CD4-positive, alpha-beta T cell (primary cell): ENCODE results near the gene THSD7B. TPM values are rescaled to one million over a fixed set of nuclear protein-coding genes. Genes with fewer than 3 reads are reported as not detected.

Experiments
- ATAC-seq: fragments of 200-7000 bp; cut with Tn5 transposase; one replicate; pipeline ENCODE4 v1.10.0; 2022; ENCODE audit warnings: mild to moderate bottlenecking; ENCODE audit not compliant: poor library complexity
- CTCF ChIA-PET: fragments of 350-600 bp; sonication (Branson Sonifier 250); formaldehyde crosslinking; loops from one replicate; lab custom pipeline; 2021; ENCODE audit warnings: antibody characterized with exemption, inconsistent platforms; lab: Charles Lee
- POLR2A ChIA-PET: fragments of 350-600 bp; sonication (Branson Sonifier 250); formaldehyde crosslinking; loops from one replicate; lab custom pipeline; 2021; ENCODE audit warnings: antibody characterized with exemption, inconsistent platforms; lab: Charles Lee
- DNase-seq, 14 experiments: peaks; one replicate each; pipeline ENCODE4 v3.0.0-alpha.2; 2013 to 2020; ENCODE audit warnings: mixed read lengths in 2 of 14
- H3K27ac ChIP-seq, 2 donors: one replicate each; pipeline versions ENCODE4 v1.5.1 to v1.7.0; 2013; ENCODE audit warnings: low read length in 2 of 2, low read depth in 1 of 2, mild to moderate bottlenecking in 1 of 2
- H3K27me3 ChIP-seq, 2 experiments: 1 replicate in 1 of 2; 2 replicates in 1 of 2; pipeline versions ENCODE4 v1.6.1 to v1.7.0; 2013; ENCODE audit warnings: low read length in 2 of 2, control low read depth in 1 of 2, mild to moderate bottlenecking in 1 of 2, moderate library complexity in 1 of 2; ENCODE audit not compliant: insufficient read depth in 2 of 2, control insufficient read depth in 1 of 2
- H3K36me3 ChIP-seq: one replicate; pipeline ENCODE4 v1.6.1; 2013; ENCODE audit warnings: low read length, control low read depth; ENCODE audit not compliant: insufficient read depth
- H3K4me1 ChIP-seq: one replicate; pipeline ENCODE4 v1.6.1; 2013; ENCODE audit warnings: low read length, control low read depth; ENCODE audit not compliant: insufficient read depth
- H3K4me3 ChIP-seq: one replicate; pipeline ENCODE4 v1.5.1; 2013; ENCODE audit warnings: mild to moderate bottlenecking, low read length, moderate library complexity
- H3K9me3 ChIP-seq, 2 experiments: 1 replicate in 1 of 2; 2 replicates in 1 of 2; pipeline versions ENCODE4 v1.6.1 to v1.7.0; 2013; ENCODE audit warnings: low read length in 2 of 2, mild to moderate bottlenecking in 2 of 2, control low read depth in 1 of 2, moderate library complexity in 1 of 2; ENCODE audit not compliant: control insufficient read depth in 1 of 2, insufficient read depth in 1 of 2
- H3K27ac Mint-ChIP-seq: one replicate; pipeline ENCODE4 v1.8.0; 2020; ENCODE audit warnings: mixed read lengths
- H3K27me3 Mint-ChIP-seq: one replicate; pipeline ENCODE4 v1.8.0; 2021; ENCODE audit warnings: mixed read lengths
- H3K36me3 Mint-ChIP-seq: one replicate; pipeline ENCODE4 v1.8.0; 2021; ENCODE audit warnings: low read depth, mixed read lengths
- H3K4me1 Mint-ChIP-seq: one replicate; pipeline ENCODE4 v1.8.0; 2021; ENCODE audit warnings: low read depth, mixed read lengths
- H3K4me3 Mint-ChIP-seq: one replicate; pipeline ENCODE4 v1.8.0; 2020; ENCODE audit warnings: mild to moderate bottlenecking, mixed read lengths
- H3K9me3 Mint-ChIP-seq: one replicate; pipeline ENCODE4 v1.8.0; 2020; ENCODE audit warnings: mixed read lengths
- intact Hi-C, 2 experiments: fragments of 100-400 bp; cut with DNase I in 1 of 2; cut with micrococcal nuclease in 1 of 2; formaldehyde crosslinking; loops; one replicate each; pipeline versions ENCODE4 v1.15.1 to v1.9.0; 2023 to 2025; cut with DNase I, micrococcal nuclease
- total RNA-seq, 174 experiments: library from RNA in 2 of 174; stranded (reverse) in 2 of 174; gene quantifications; one replicate each; pipeline ENCODE4 v1.2.3 and lab custom pipeline; 2021 to 2026
- TF ChIP-seq, protein P1 (sequence below): fragments of 200-600 bp; IDR thresholded peaks from one replicate; pipeline ENCODE4 v1.8.0; 2022; ENCODE audit warnings: antibody characterized with exemption, mild to moderate bottlenecking

The THSD7B gene
- total RNA-seq, 2 experiments from 2014 or later, result not detected

DNA sequence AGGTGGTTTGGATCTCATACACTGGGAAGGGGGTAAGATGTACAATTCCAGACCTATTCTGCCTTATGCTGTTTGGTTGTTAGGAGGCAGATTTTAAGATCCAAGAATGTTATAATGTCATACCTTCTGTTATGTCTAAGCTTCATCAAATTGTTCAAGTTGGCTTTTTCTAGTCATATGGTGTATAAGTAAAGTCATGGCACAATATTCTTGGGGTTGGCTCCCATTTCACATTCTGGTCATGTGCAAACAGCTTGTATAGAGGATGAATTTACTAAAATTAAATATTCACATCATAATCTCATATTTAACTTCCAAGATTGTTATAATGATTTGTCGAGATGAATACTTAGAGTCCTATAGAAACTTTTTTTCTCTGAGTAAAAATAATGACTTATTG, 774.0 kb downstream of the THSD7B start:
- H3K4me3 ChIP-seq, result no peak overlapping the region
- Mint-ChIP-seq H3K4me3 (no peak overlapping the region), H3K4me1 (no peaks in the 10 kb centered on the region), H3K27ac (no peak overlapping the region), H3K27me3 (no peaks in the 10 kb centered on the region), H3K36me3 (no peaks in the 10 kb centered on the region), H3K9me3 (peaks cover 7% of the 10 kb centered on the region)
- intact Hi-C loops, result no loop called here
- no peaks in the 10 kb centered on the region for H3K9me3 ChIP-seq
- CTCF ChIA-PET, result no interaction called here
- no peaks in the 10 kb centered on the region for H3K4me1 ChIP-seq
- TF ChIP-seq, protein P1, sequence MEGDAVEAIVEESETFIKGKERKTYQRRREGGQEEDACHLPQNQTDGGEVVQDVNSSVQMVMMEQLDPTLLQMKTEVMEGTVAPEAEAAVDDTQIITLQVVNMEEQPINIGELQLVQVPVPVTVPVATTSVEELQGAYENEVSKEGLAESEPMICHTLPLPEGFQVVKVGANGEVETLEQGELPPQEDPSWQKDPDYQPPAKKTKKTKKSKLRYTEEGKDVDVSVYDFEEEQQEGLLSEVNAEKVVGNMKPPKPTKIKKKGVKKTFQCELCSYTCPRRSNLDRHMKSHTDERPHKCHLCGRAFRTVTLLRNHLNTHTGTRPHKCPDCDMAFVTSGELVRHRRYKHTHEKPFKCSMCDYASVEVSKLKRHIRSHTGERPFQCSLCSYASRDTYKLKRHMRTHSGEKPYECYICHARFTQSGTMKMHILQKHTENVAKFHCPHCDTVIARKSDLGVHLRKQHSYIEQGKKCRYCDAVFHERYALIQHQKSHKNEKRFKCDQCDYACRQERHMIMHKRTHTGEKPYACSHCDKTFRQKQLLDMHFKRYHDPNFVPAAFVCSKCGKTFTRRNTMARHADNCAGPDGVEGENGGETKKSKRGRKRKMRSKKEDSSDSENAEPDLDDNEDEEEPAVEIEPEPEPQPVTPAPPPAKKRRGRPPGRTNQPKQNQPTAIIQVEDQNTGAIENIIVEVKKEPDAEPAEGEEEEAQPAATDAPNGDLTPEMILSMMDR, result no peak
- H3K36me3 ChIP-seq, result no peaks in the 10 kb centered on the region
- H3K27me3 ChIP-seq, result no peaks in the 10 kb centered on the region
- no peak for ATAC-seq
- no peak for DNase-seq
- no peak overlapping the region for H3K27ac ChIP-seq
- POLR2A ChIA-PET, result no interaction called here

DNA sequence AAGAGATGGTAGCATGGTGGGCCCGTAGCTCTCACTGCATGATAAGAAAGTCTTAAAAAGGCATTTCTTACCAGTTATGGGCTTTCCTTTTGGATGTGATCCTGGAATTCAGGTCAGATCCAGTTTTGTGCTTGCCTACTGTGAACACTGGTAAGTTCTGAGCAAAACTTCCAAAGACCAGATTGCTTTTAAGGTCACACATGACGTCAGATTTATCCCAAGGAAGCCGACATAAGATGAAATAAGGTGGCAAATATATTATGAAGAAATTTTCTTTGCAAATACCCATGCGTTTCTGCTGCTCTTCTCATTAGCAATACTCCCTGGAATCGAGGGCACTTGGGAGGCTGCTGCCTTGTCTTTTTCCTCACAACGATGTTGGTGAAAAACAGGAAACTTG, 782.5 kb downstream of the THSD7B start:
- DNase-seq (no peak), ATAC-seq (no peak)
- Histone ChIP-seq H3K36me3 (no peaks in the 10 kb centered on the region), H3K4me1 (no peaks in the 10 kb centered on the region), H3K4me3 (no peak overlapping the region), H3K27ac (no peak overlapping the region), H3K27me3 (no peaks in the 10 kb centered on the region), H3K9me3 (no peaks in the 10 kb centered on the region)
- TF ChIP-seq, protein P1, result no peak
- Mint-ChIP-seq H3K27ac (no peak overlapping the region), H3K4me1 (no peaks in the 10 kb centered on the region), H3K9me3 (no peaks in the 10 kb centered on the region), H3K27me3 (no peaks in the 10 kb centered on the region), H3K36me3 (no peaks in the 10 kb centered on the region), H3K4me3 (no peak overlapping the region)
- POLR2A ChIA-PET, result no interaction called here
- intact Hi-C loops, result no loop called here
- CTCF ChIA-PET, result no interaction called here

DNA sequence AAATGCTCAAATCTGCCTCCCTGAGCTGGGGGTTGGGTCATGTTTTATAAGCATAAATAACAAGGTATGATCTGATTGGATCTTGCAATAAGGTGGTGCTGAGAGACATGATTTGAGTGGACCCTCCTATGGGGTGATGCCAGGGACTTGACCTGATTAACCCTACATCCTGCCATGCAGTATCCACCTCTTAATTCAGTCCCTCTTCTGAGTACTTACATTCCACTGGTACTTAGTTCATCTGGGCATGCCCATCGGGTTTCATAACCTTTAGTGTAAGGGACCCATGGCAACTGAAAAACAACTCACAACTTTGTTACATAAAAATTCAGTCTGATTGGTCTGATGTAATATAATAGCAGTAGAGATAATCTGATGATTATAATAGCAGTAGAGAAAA, 801.0 kb downstream of the THSD7B start:
- no peaks in the 10 kb centered on the region for H3K4me1 ChIP-seq
- TF ChIP-seq, protein P1, result no peak
- ChIA-PET POLR2A (no interaction called here), CTCF (no interaction called here)
- H3K9me3 ChIP-seq, result no peaks in the 10 kb centered on the region
- H3K27me3 ChIP-seq, result no peaks in the 10 kb centered on the region
- ATAC-seq, result no peak
- intact Hi-C loops, result no loop called here
- no peaks in the 10 kb centered on the region for H3K27me3 Mint-ChIP-seq
- H3K4me3 Mint-ChIP-seq, result no peak overlapping the region
- no peak overlapping the region for H3K27ac ChIP-seq
- no peak overlapping the region for H3K27ac Mint-ChIP-seq
- no peaks in the 10 kb centered on the region for H3K36me3 ChIP-seq
- no peak overlapping the region for H3K4me3 ChIP-seq
- no peaks in the 10 kb centered on the region for H3K36me3 Mint-ChIP-seq
- DNase-seq, result no peak
- H3K9me3 Mint-ChIP-seq, result no peaks in the 10 kb centered on the region
- H3K4me1 Mint-ChIP-seq, result no peaks in the 10 kb centered on the region
